NCI-H2081 treated with DMSO at 0.1 percent for 48 hours (cell line): Measurements from ENCODE around the gene AIP.

Source experiments
- DNase-seq: peaks from one replicate; lab custom pipeline; 2025; lab: John Stamatoyannopoulos, UW

Gene AIP

GRCh38 chr11:67493548-67494370 lies 10.9 kb downstream of the AIP start:
- no peak for DNase-seq

GRCh38 chr11:67494371-67495233 lies 11.8 kb downstream of the AIP start:
- no peak for DNase-seq

- DNase-seq: no peak
Measured at GRCh38 chr11:67495234-67496005, 12.6 kb downstream of the AIP start.

- no peak for DNase-seq
Measured at GRCh38 chr11:67496113-67496512, 13.3 kb downstream of the AIP start.

GRCh38 chr11:67497656-67498291 lies 14.9 kb downstream of the AIP start:
- no peak for DNase-seq

- no peak for DNase-seq
Measured at GRCh38 chr11:67498544-67498972, 15.7 kb downstream of the AIP start.

- no peak for DNase-seq
Measured at GRCh38 chr11:67499808-67500483, 17.1 kb downstream of the AIP start.

- DNase-seq: no peak
Measured at GRCh38 chr11:67500484-67500821, 17.6 kb downstream of the AIP start.

GRCh38 chr11:67500831-67501715 lies 18.2 kb downstream of the AIP start:
- no peak for DNase-seq

- no peak for DNase-seq
Measured at GRCh38 chr11:67501854-67502253, 19.0 kb downstream of the AIP start.

- DNase-seq: no peak
Measured at GRCh38 chr11:67502328-67502979, 19.6 kb downstream of the AIP start.

- no peak for DNase-seq
Measured at GRCh38 chr11:67503119-67504004, 20.5 kb downstream of the AIP start.

GRCh38 chr11:67504005-67504949 lies 21.5 kb downstream of the AIP start:
- no peak for DNase-seq

- DNase-seq: no peak
Measured at GRCh38 chr11:67504950-67505581, 22.2 kb downstream of the AIP start, which contains the start of gene PITPNM1. Gene PITPNM1 (minus strand): TSS chr11:67505363. CDS start chr11:67504180, 1,183 bp downstream.

- peak; percentile 21 for DNase-seq
Measured at GRCh38 chr11:67505605-67506396, 23.0 kb downstream of the AIP start.

- no peak for DNase-seq
Measured at GRCh38 chr11:67506426-67507051, 23.7 kb downstream of the AIP start.
